HCT116 (cell line): ENCODE results near the gene NFKBIL1. TPM values are rescaled to one million over a fixed set of nuclear protein-coding genes. Genes with fewer than 3 reads are reported as not detected.

Experiments used
- ATAC-seq: fragments of 200-7000 bp; cut with Tn5 transposase; 2 replicates; pipeline ENCODE4 v1.9.1; 2020; ENCODE audit warnings: mild to moderate bottlenecking, moderate library complexity
- BruUV-seq: library from RNA; stranded (reverse); fragments of 400-500 nt; replicated peaks from 2 replicates; lab custom pipeline; 2021; lab: Mats Ljungman, UMichigan
- CTCF ChIA-PET: fragments of 300-600 bp; sonication (Branson Sonifier 250); formaldehyde crosslinking; loops from one replicate; lab custom pipeline; 2021; ENCODE audit warnings: antibody characterized with exemption; lab: Charles Lee
- POLR2A ChIA-PET: fragments of 300-600, 350-600 bp; sonication (Branson Sonifier 250); formaldehyde crosslinking; loops from one replicate; lab custom pipeline; 2021; ENCODE audit warnings: antibody characterized with exemption; lab: Charles Lee
- RAD21 ChIA-PET, 2 experiments: fragments of 300-600 bp; sonication (Branson Sonifier 250); formaldehyde crosslinking; loops; one replicate each; lab custom pipeline; 2023; ENCODE audit warnings: low total read pairs in 2 of 2; ENCODE audit not compliant: uncharacterized antibody in 2 of 2, unreplicated experiment in 2 of 2, low non-redundant PET in 1 of 2; lab: Charles Lee
- DNase-seq: peaks from one replicate; pipeline ENCODE4 v3.0.0-alpha.2; 2010; ENCODE audit warnings: low read depth, low spot score
- H2AFZ ChIP-seq: fragments of 200-600 bp; shearing (Covaris generic), sonication (generic); 2 replicates; pipeline ENCODE4 v1.6.1; 2017; ENCODE audit warnings: low read depth, mixed run types, mixed read lengths, antibody characterized with exemption, low read length; ENCODE audit not compliant: poor library complexity, severe bottlenecking
- H3K27ac ChIP-seq: 2 replicates; pipeline ENCODE4 v1.5.1; 2012; ENCODE audit warnings: low read depth, low read length
- H3K27me3 ChIP-seq: fragments of 200-600 bp; sonication (generic); 2 replicates; pipeline ENCODE4 v1.6.1; 2016; ENCODE audit warnings: mixed run types, low read length, mixed read lengths; ENCODE audit not compliant: insufficient read depth
- H3K36me3 ChIP-seq, 2 experiments: fragments of 200-500 bp in 1 of 2; fragments of 200-600 bp in 1 of 2; sonication (Bioruptor generic) in 1 of 2; sonication (generic) in 1 of 2; 2 replicates each; pipeline versions ENCODE4 v1.5.1 to v1.6.1; 2014 to 2016; ENCODE audit warnings: low read length in 2 of 2, inconsistent platforms in 1 of 2, mixed read lengths in 1 of 2, mixed run types in 1 of 2; ENCODE audit not compliant: insufficient read depth in 2 of 2, control insufficient read depth in 1 of 2
- H3K4me1 ChIP-seq, 2 experiments: fragments of 200-600 bp in 1 of 2; sonication (generic) in 1 of 2; 2 replicates each; pipeline versions ENCODE4 v1.5.1 to v1.6.1; 2012 to 2017; ENCODE audit warnings: low read length in 2 of 2, inconsistent platforms in 1 of 2, mild to moderate bottlenecking in 1 of 2, mixed read lengths in 1 of 2, mixed run types in 1 of 2, moderate library complexity in 1 of 2; ENCODE audit not compliant: insufficient read depth in 2 of 2, control insufficient read depth in 1 of 2
- H3K4me2 ChIP-seq: fragments of 200-600 bp; sonication (generic); 2 replicates; pipeline ENCODE4 v1.6.1; 2017; ENCODE audit warnings: mixed run types, low read length, mixed read lengths
- H3K4me3 ChIP-seq, 2 experiments: fragments of 200-600 bp in 1 of 2; sonication (generic) in 1 of 2; replicated peaks in 1 of 2; 2 replicates each; pipeline ENCODE4 v1.5.1; 2011 to 2016; ENCODE audit warnings: low read length in 2 of 2, control low read depth in 1 of 2, low read depth in 1 of 2, mild to moderate bottlenecking in 1 of 2, mixed read lengths in 1 of 2, mixed run types in 1 of 2
- H3K79me2 ChIP-seq: fragments of 200-600 bp; sonication (generic); 2 replicates; pipeline ENCODE4 v1.6.1; 2017; ENCODE audit warnings: mild to moderate bottlenecking, mixed run types, low read length, moderate library complexity, mixed read lengths; ENCODE audit not compliant: insufficient read depth
- H3K9ac ChIP-seq: fragments of 200-600 bp; sonication (generic); 2 replicates; pipeline ENCODE4 v1.6.1; 2016; ENCODE audit warnings: low read length, mixed read lengths
- H3K9me2 ChIP-seq: fragments of 200-600 bp; sonication (generic), shearing (Covaris generic); 2 replicates; pipeline ENCODE4 v1.6.1; 2017; ENCODE audit warnings: mixed run types, mild to moderate bottlenecking, moderate library complexity; ENCODE audit not compliant: insufficient read depth
- H3K9me3 ChIP-seq, 2 experiments: fragments of 200-500 bp in 1 of 2; fragments of 200-600 bp in 1 of 2; sonication (Bioruptor generic) in 1 of 2; sonication (generic) in 1 of 2; 2 replicates each; pipeline ENCODE4 v1.6.1; 2014 to 2017; ENCODE audit warnings: low read length in 2 of 2, mixed read lengths in 2 of 2, inconsistent platforms in 1 of 2, low read depth in 1 of 2, mild to moderate bottlenecking in 1 of 2, mixed run types in 1 of 2, moderate library complexity in 1 of 2; ENCODE audit not compliant: control insufficient read depth in 1 of 2, insufficient read depth in 1 of 2
- H4K20me1 ChIP-seq: fragments of 200-600 bp; sonication (generic), shearing (Covaris generic); 2 replicates; pipeline ENCODE4 v1.6.1; 2017; ENCODE audit warnings: mixed run types, mild to moderate bottlenecking, moderate library complexity; ENCODE audit not compliant: insufficient read depth
- CTCF ChIP-seq, 3 experiments: fragments of 200-600 bp in 1 of 3; sonication (generic) in 1 of 3; IDR thresholded peaks in 2 of 3; conservative IDR thresholded peaks in 1 of 3; 2 replicates each; pipeline ENCODE4 v1.5.1; 2012 to 2017; ENCODE audit warnings: low read depth in 2 of 3, low read length in 2 of 3, antibody characterized with exemption in 1 of 3, borderline replicate concordance in 1 of 3, control low read depth in 1 of 3, mild to moderate bottlenecking in 1 of 3, mixed read lengths in 1 of 3, mixed run types in 1 of 3, moderate library complexity in 1 of 3; ENCODE audit not compliant: insufficient read depth in 1 of 3
- ELF1 ChIP-seq: IDR thresholded peaks from 2 replicates; pipeline ENCODE4 v1.6.1; 2012; ENCODE audit warnings: low read depth, borderline replicate concordance
- RAD21 ChIP-seq: IDR thresholded peaks from 2 replicates; pipeline ENCODE4 v1.6.1; 2012; ENCODE audit warnings: low read depth, mild to moderate bottlenecking
- REST ChIP-seq: IDR thresholded peaks from 2 replicates; pipeline ENCODE4 v1.6.1; 2012; ENCODE audit warnings: low read depth
- intact Hi-C: fragments of 100-400 bp; cut with micrococcal nuclease; formaldehyde crosslinking; loops from 2 replicates; pipeline ENCODE4 v1.10.0; 2022
- total RNA-seq: library from RNA; stranded (reverse); gene quantifications from one replicate; pipeline ENCODE4 v1.2.1, GENCODE V29; 2021; ENCODE audit not compliant: unreplicated experiment

The NFKBIL1 gene
- total RNA-seq, 1 experiment from 2014 or later = 26.6 TPM

- no peak overlapping the region for H3K4me3 ChIP-seq
- H3K79me2 ChIP-seq = no peaks in the 10 kb centered on the region
- no peak overlapping the region for H3K9ac ChIP-seq
- H3K36me3 ChIP-seq = no peaks in the 10 kb centered on the region
- H3K9me2 ChIP-seq = no peaks in the 10 kb centered on the region
- 0 out of 4 replicates have a peak, but pooled peaks cover 0 to 3% of the 10 kb centered on the region in 2 experiments for H3K4me1 ChIP-seq
- intact Hi-C loops = no loop called here
- H4K20me1 ChIP-seq = no peaks in the 10 kb centered on the region
- TF ChIP-seq RAD21 (no peak), ELF1 (no peak)
- H3K9me3 ChIP-seq = no peaks in the 10 kb centered on the region
- DNase-seq (no peak), ATAC-seq (no peak)
- H3K4me2 ChIP-seq = no peak overlapping the region
- no peaks in the 10 kb centered on the region for H3K27me3 ChIP-seq
- H3K27ac ChIP-seq = no peak overlapping the region
- RAD21 ChIA-PET = no interaction called here
- no TSS peak for BruUV-seq
- POLR2A ChIA-PET = no interaction called here
- CTCF ChIA-PET = no interaction called here
- no peak overlapping the region for H2AFZ ChIP-seq
Observed at GRCh38 chr6:31573239-31574105, 26.1 kb downstream of the NFKBIL1 start.

- POLR2A ChIA-PET = no interaction called here
- H3K27ac ChIP-seq = no peak overlapping the region
- ATAC-seq = peak; percentile 49; the same call in 1 of the 2 replicates
Observed at GRCh38 chr6:31574106-31575061, 27.0 kb downstream of the NFKBIL1 start.

More at GRCh38 chr6:31574106-31575061, 27.0 kb downstream of the NFKBIL1 start:
- no peak overlapping the region for H3K4me3 ChIP-seq
- H3K4me2 ChIP-seq = no peak overlapping the region
- BruUV-seq = no TSS peak
- H3K36me3 ChIP-seq = no peaks in the 10 kb centered on the region
- no peaks in the 10 kb centered on the region for H3K9me2 ChIP-seq
- no peaks in the 10 kb centered on the region for H3K9me3 ChIP-seq
- CTCF ChIA-PET = interaction anchor here (0.7 kb wide), 1 partner anchor 24 kb away, joined by 3 read pairs; no protein-coding TSS in a partner anchor
- DNase-seq = no peak
- H3K79me2 ChIP-seq = no peaks in the 10 kb centered on the region
- no peak overlapping the region for H3K9ac ChIP-seq
- TF ChIP-seq REST = no peak
- TF ChIP-seq CTCF (IDR thresholded peaks at IDR 0.05 in 2 of 3, conservative IDR thresholded peaks at IDR 0.05 in 1 of 3; ENCODE audit: borderline replicate concordance in 1 of 3, insufficient read depth in 1 of 3, low read depth in 2 of 3, low read length in 2 of 3) = 0 out of 6 replicates have a peak, but pooled peaks of 1 of the 3 experiments have one; percentile 8
- intact Hi-C loops = no loop called here
- H2AFZ ChIP-seq = no peak overlapping the region
- peaks cover 0 to 3% of the 10 kb centered on the region in 2 experiments; a peak in 1 of 4 replicates for H3K4me1 ChIP-seq
- no peaks in the 10 kb centered on the region for H3K27me3 ChIP-seq
- RAD21 ChIA-PET = interaction anchor here in 1 of 2 experiments (1.0 kb wide), 1 partner anchor 24 kb away, joined by 5 read pairs; no protein-coding TSS in a partner anchor
- H4K20me1 ChIP-seq = no peaks in the 10 kb centered on the region
